ENCODE data around the gene DRC7.
A peak's percentile ranks its signal among the peaks of the same experiment; 100 is the strongest.
"Not testable (repeated sequence)": the region's sequence is repeated elsewhere in the genome, so short reads cannot be mapped to it uniquely, and the experiment has no call there.

Gene DRC7

DNA sequence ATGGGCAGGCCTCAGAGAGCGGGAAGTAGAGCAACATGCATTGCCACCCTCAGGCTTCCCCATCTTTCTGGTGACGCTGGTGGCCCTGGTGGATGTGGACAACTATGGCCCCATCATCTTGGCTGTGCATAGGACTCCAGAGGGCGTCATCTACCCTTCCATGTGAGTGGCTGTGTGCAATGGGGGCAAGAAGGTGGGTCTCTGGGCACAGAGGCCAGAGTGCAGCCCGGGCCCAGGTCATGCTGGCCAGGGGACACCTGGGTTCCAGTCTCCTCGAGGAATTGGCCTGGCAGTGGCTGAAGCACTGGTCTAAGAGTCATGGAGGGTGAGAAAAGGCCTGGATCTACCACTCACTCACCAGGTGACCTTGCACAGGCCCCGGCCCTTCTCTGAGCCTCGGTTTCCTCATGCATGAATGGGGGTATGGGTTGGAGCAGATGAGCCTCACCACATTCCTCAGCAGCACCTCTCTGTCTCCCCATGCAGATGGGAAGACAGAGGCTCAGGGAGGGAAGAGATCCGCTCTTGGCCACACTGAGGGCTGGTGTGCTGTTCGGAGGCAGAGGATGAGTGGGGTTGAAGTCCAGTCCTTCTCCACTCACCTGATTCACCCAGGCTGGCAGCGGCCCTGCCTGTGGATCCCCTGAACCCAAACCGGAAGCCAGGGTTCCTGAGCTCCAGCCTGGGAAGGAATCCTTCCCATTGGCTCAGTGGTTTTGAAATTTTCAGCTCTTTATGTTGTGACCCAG is 33.7 kb upstream of the DRC7 start:
- no peak for DNase-seq

GRCh38 chr16:57661510-57661909 is 33.1 kb upstream of the DRC7 start:
- no peak for DNase-seq

GRCh38 chr16:57661936-57662906 is 32.4 kb upstream of the DRC7 start:
- DNase-seq = no peak

GRCh38 chr16:57663436-57663835 is 31.2 kb upstream of the DRC7 start:
- no peak for DNase-seq

DNA sequence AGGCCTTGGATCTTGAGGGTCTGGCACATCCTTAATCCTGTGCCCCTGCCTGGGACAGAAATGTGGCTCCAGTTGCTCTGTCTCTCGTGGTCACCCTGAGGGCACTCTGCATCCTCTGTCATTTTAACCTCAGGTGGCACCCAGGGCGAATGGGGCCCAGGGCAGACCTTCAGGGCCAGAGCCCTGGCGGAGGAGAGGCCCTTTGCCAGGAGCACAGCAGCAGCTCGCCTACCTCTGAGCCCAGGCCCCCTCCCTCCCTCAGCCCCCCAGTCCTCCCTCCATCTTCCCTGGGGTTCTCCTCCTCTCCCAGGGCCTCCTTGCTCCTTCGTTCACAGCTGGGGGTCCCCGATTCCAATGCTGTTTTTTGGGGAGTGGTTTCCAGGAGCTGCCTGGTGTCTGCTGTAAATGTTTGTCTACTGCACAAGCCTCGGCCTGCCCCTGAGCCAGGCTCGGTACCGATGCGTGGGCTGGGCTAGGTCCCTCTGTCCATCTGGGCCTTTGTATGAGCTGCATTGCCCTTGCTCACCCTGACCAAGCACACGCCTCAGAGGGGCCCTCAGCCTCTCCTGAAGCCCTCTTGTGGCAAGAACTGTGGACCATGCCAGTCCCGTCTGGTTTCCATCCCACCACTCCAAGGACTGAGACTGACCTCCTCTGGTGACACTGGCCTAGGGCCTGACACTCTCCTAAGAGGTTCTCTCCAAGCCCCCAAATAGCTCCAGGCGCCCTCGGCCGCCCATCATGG is 30.5 kb upstream of the DRC7 start:
- no peak for DNase-seq

- DNase-seq = no peak
Measured at GRCh38 chr16:57664662-57665025, 30.0 kb upstream of the DRC7 start.

GRCh38 chr16:57665541-57665940 is 29.1 kb upstream of the DRC7 start:
- DNase-seq = no peak

DNA sequence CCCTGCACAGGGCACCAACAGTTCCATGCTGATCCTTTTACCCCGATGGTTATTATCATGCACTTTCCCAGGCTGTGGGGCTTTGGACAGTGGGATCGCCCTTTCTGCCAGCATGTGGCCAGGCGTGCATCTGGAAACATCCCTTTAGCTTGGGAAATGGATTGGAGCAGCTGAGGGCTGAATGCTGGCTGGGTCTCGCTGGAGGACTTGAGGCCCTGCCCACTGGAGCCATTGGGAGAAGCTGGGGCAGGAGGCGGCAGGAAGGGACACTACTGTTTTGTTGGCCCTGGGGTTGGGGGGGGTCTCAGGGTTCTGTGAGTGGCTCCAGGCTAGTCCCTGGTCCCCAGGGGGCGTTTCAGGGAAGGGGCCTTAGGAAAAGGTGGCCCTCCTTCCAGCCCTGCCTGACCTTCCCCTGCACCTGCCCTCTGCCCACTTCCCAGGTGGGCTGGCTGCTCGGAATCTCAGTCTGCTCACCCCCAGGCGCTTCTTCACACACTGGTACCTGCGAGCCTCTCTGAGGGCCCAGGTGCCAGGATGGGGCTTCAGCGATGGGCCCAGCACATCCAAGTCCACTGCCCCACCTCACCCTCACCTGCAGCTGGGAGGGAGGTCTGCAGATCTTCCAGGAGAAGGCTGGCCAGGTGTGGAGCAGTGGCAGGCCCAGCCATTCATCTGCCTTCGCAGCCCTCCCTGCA is 28.1 kb upstream of the DRC7 start:
- DNase-seq = no peak

- DNase-seq = no peak
Measured at GRCh38 chr16:57667048-57667525, 27.5 kb upstream of the DRC7 start.

GRCh38 chr16:57667526-57668262 is 26.9 kb upstream of the DRC7 start:
- DNase-seq = peak; percentile 37

DNA sequence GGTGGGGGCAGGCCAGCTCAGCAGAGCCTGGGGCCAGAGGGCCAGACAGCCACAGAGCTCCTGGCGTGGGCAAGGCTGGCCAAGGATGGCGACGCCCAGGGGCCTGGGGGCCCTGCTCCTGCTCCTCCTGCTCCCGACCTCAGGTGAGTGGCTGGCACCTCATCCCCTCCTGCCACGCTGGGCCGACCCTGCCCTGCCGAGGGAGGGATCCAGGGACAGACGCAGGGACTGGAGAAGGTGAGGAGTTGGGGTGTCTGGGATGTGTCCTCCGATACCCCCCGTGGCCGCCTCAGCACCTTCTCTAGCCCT is 26.4 kb upstream of the DRC7 start, which contains the start of gene ADGRG3:
Gene ADGRG3, plus strand, starts transcription at position 44 of the 309 bp plus-strand sequence. Its CDS starts 42 bp downstream, at position 86.
- DNase-seq = no peak

DNA sequence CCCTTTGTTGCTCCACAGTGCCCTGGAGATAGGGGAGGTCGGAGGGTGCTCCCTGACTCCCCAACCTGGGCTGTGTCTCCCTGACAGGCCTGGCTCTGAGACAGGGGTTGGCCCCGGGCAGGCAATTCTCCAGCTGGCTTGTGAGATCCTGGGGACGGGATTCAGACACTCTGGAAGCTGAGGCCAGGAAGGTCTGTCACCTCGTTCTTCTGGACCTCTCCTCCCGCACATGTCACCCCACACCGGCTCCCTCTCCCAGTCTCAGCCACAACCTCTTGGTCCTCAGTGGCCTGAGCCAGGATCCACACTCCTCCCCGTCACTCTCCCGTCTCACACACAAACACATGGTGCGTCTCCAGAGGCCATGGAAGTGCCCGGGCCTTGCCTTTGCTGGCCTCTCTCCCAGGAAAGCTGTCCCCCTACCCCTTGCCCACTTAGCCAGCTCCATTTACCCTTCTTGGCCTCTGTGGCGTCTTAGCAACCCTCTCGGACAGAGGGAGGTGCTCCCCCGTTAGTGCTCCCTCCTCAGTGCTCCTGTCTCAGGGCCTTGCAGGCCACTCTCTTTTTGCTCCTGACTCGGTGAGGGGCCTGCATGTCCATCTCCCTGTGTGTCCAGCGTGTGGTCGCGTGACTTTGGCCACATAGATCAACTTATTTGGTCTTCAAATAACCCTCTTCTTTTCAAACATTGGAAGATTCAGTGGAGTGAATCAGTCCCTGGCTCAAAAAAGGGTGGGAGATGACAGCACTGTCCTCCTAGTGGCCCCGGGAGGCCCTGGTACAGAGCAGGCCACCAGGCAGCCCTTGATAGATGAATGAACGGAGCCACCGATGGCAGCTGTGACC is 25.8 kb upstream of the DRC7 start:
- DNase-seq = no peak

DNA sequence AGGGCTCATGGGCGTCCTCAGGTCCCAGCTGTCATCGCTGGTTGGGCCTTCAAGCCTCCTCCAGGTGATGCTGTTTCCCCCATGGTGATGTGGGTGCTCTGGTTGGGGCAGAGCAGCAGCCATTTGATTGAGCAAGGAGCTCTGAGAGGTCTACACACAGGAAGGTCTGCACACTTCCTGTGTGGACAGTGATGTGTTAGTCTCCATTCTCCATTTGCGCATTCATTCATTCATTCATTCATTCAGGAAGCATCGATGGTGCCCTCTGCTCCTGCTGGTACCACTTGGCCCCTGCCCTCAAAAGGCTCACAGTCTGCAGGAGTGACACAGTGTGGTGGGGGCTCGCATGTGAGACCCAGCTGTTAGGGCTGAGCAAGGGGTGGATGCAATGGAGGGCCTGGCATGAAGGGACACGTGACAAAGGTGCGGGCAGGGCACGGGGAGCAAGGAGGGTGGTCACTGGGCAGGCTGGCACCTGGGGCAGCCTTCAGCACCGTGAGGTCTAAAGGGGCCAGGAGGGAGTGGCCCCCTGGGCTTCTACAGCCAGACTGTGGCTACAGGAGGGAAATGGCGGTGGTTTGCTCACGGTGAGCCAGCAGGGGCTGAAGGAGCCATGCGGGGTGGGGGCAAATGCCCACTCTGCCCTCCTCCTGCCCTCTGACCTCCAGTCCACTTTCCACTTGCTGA is 25.0 kb upstream of the DRC7 start:
- no peak for DNase-seq

DNA sequence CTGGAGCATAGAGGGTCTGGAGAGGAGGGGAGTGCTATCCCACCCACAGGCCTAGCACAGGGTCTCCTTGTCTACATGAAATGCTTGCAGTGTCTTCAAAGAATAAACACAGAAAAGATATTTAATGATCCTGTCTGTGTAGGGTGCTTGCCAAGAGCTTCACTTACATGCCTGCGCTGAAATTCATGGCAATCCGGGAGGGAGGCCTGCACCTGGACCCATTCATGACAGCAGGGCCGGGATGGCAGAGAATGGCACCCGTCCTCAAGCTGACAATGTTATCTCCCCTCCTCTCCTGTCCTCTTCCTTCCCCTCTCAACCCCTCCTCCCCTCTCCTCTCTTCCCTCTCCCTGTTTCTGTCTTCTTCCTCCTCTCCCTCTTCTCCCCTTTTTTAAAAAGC is 24.4 kb upstream of the DRC7 start:
- no peak for DNase-seq

- not testable (repeated sequence) for DNase-seq
Measured at GRCh38 chr16:57671451-57671850, 23.2 kb upstream of the DRC7 start.

- DNase-seq = no peak
Measured at GRCh38 chr16:57672416-57672815, 22.2 kb upstream of the DRC7 start.

DNA sequence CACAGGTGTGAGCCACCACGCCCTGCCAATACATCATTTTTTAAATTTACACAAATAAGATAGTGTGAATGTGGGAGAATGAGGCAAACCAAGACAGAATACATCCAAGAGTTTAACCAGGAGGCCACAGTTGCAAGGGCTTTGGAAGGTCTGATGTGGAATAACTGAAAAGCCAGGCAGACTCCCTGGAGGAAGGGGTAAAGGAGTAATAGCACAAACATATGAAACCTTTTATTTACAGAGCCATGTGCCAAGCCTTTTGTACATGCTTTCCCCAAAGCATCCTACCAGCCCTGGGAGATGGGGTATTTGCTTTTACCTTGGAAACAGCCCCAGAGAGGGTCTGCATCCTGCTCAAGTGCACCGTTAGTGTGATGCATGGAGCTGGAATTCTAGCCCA is 21.8 kb upstream of the DRC7 start:
- DNase-seq = no peak

GRCh38 chr16:57675741-57676551 is 18.7 kb upstream of the DRC7 start:
- DNase-seq = no peak

- no peak for DNase-seq
Measured at GRCh38 chr16:57676553-57677085, 18.0 kb upstream of the DRC7 start.

All from EL (cell line).